IPS DF 4.7 (cell line): ENCODE results near the gene QSOX1.

Source experiments
- DNase-seq: peaks from one replicate; pipeline ENCODE4 v3.0.0-alpha.2; 2013; ENCODE audit warnings: low spot score; ENCODE audit errors: extremely low read depth

The QSOX1 gene

GRCh38 chr1:180169640-180170195 lies 15.0 kb downstream of the QSOX1 start:
- DNase-seq = no peak

- DNase-seq = no peak
These were observed 16.0 kb downstream of the QSOX1 start for GRCh38 chr1:180170546-180171151.

- DNase-seq = no peak
These were observed 17.0 kb downstream of the QSOX1 start for GRCh38 chr1:180171691-180172090.

- DNase-seq = no peak
These were observed 18.8 kb downstream of the QSOX1 start for GRCh38 chr1:180173451-180173850.

- DNase-seq = no peak
These were observed 19.3 kb downstream of the QSOX1 start for GRCh38 chr1:180173952-180174351.

GRCh38 chr1:180175291-180175690 lies 20.6 kb downstream of the QSOX1 start:
- DNase-seq = no peak

GRCh38 chr1:180175806-180176205 lies 21.1 kb downstream of the QSOX1 start:
- no peak for DNase-seq

GRCh38 chr1:180176965-180177364 lies 22.3 kb downstream of the QSOX1 start:
- DNase-seq = no peak

GRCh38 chr1:180177931-180178330 lies 23.3 kb downstream of the QSOX1 start:
- no peak for DNase-seq

GRCh38 chr1:180178511-180179161 lies 24.0 kb downstream of the QSOX1 start:
- DNase-seq = peak; percentile 19

- no peak for DNase-seq
These were observed 24.7 kb downstream of the QSOX1 start for GRCh38 chr1:180179162-180179957.

GRCh38 chr1:180181048-180181447 lies 26.4 kb downstream of the QSOX1 start:
- no peak for DNase-seq

- DNase-seq = no peak
These were observed 27.4 kb downstream of the QSOX1 start for GRCh38 chr1:180181996-180182642.

- DNase-seq = no peak
These were observed 28.1 kb downstream of the QSOX1 start for GRCh38 chr1:180182643-180183311.

- DNase-seq = no peak
These were observed 28.8 kb downstream of the QSOX1 start for GRCh38 chr1:180183426-180183825.

GRCh38 chr1:180184041-180184440 lies 29.4 kb downstream of the QSOX1 start:
- no peak for DNase-seq

GRCh38 chr1:180185281-180185680 lies 30.6 kb downstream of the QSOX1 start:
- DNase-seq = no peak

GRCh38 chr1:180185971-180186645 lies 31.4 kb downstream of the QSOX1 start:
- no peak for DNase-seq

- no peak for DNase-seq
These were observed 32.2 kb downstream of the QSOX1 start for GRCh38 chr1:180186831-180187230.

- DNase-seq = no peak
These were observed 33.0 kb downstream of the QSOX1 start for GRCh38 chr1:180187626-180188025.

- peak; percentile 19 for DNase-seq
These were observed 33.4 kb downstream of the QSOX1 start for GRCh38 chr1:180188091-180188506.
